ENCODE results near the gene PBX3.

GRCh38 chr9:125906144-125906543, 159.0 kb downstream of the PBX3 start:
- TF ChIP-seq CTCF (IDR thresholded peaks at IDR 0.05) (no peak), POLR2A (IDR thresholded peaks at IDR 0.05) (no peak)
